HT-29 (cell line): ENCODE results near the gene LYVE1. TPM values are rescaled to one million over a fixed set of nuclear protein-coding genes. Genes with fewer than 3 reads are reported as not detected.

Source experiments
- DNase-seq: peaks from one replicate; pipeline ENCODE4 v3.0.0-alpha.2; 2015; ENCODE audit warnings: low spot score
- total RNA-seq: library from RNA; depleted of rRNA; stranded (reverse); fragments of >200 nt; shearing (Covaris generic); gene quantifications from 2 replicates; pipeline ENCODE4 v1.2.3, GENCODE V29; 2014

Gene LYVE1
- total RNA-seq, 1 experiment from 2014 or later = not detected

DNA sequence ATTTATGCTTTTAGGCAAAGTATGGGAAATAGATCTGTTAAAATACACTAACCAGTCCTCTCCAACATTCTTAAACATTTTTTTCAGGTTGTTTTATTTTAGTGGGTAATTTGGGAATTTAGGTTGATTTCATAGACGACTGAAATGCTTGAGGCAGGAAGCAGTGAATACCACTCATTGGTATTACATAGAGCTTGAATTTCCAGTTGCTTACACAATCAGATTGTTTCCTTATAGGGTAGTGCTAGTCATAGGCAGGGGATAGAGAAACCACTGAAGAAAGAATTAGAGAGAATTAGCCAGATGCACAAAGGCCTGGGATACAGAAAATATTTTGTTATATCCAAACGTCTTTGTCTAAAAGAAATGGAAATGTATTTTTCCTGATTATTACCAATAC lies 23.9 kb upstream of the LYVE1 start:
- DNase-seq = peak; percentile 48

DNA sequence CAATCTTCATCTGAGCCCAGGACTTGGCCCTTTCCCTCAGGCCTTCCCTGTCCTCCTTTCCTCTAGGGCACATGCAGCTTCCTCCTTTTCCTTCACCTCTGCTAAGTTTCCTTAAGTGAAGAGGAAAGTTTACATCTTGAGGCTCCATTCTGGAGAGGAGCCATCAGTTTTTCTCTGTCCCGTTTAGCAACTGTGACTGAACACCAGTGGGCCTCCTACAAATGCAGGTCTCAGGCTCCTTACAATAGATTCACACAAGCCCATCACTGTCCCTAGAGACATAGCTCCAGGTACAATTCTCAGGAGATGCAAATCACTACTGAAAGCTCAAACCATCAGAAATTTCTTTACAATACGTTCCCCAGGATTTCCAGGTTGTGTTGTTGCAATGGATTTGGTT lies 23.3 kb upstream of the LYVE1 start:
- DNase-seq = no peak

DNA sequence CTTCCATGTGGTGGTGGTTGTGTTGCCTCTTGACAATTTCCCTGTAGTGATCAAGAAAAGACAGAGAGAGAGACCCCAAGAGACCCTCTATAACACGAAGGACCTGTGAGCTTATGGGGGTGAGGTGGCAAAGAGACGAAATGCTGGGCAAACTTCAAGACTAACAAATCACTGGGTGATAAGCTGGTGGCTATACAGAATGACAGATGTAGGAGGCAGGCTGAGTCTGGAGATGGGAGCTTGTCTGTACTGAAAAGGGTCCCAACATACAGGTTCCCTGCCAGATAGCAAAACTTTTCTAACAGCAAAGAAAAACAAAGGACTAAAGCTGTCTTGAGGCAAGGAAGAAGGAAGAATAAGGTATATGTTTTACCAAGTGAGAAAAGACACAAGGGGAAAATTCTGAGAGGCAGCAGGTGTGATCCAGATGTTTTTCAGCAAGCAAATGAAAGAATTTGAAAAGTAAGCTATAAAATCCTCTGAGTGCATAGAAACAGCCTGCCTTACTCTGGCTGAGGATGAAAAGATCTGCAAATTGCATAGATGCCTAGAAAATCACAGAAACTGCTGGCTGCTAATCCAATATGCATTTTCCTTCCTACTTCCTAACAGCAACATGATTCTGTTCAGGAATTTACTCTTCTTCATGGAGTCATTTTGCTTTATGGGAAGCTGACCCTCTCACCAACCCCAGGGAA lies 21.9 kb upstream of the LYVE1 start:
- no peak for DNase-seq

DNA sequence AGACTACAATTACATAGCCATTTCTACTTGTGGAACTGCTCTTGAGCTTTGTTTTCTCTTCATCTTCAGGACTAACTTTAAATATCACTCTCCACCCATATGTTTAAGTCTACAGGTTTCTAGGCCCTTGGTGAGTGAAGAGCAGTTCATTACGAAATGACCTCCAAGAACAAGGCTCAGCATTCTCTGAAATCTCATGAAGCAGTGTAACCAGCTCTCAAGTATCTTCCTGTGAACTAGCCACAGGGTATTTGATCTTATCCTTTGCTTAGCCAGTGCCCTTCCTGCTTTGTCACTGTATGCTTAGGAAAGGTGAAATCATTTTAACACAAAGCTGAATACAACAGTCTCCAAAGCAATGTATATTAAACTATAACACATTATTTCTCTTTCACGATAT lies 20.4 kb upstream of the LYVE1 start:
- no peak for DNase-seq

DNA sequence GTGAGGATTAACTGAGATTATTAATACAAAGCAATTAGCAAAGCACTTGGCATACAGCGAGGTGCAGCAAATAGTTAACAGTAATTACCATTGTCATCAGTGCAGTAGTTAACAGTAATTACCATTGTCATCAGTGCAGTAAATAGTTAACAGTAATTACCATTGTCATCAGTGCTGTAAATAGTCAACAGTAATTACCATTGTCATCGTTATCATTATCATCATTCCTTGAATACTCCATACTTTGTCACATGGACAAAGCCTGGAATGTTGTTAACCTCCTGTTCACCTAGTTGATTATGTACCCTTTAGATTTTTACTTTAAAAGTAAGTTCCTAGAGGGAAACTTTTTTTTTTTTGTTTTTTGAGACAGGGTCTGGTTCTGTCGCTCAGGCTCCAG lies 19.5 kb upstream of the LYVE1 start:
- no peak for DNase-seq

DNA sequence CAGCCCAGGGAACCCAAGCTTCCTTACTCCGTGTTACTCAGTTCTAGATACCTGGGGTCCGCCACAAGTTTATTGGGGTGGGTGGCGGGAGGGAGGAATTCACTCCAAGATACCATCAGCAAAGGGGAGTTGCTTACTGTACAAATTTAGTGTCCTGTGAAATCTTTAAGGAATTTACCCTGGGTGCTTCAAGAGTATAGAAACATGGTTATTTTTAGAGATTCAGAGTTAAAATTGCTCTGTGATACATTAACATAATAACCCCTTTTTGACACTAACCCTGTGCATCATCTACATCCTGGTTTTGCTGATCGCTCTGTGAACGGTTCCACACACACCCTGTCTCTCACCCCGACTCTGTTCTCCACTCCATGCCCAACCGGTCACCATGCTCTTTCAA lies 18.9 kb upstream of the LYVE1 start:
- DNase-seq = no peak

DNA sequence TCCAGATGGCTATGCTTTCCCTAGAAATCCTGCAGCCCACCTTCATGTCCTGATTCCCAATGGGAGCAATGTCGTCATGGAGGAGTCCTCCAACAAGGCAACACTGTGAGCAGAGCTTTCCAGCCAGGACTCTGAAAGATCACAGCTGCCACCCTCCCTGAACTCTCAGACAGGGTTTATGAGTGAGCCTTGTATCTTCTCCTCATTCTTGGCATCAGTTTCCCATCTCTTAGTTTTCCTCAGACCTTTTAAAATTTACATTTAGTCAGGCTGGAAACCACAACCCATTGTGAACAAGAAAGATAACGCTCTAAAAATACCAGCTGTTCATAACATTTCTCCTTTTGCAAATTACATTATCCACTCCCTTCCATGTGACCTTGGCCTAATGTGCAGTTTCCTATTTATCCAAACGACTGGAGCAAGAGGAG lies 15.6 kb upstream of the LYVE1 start:
- no peak for DNase-seq

DNA sequence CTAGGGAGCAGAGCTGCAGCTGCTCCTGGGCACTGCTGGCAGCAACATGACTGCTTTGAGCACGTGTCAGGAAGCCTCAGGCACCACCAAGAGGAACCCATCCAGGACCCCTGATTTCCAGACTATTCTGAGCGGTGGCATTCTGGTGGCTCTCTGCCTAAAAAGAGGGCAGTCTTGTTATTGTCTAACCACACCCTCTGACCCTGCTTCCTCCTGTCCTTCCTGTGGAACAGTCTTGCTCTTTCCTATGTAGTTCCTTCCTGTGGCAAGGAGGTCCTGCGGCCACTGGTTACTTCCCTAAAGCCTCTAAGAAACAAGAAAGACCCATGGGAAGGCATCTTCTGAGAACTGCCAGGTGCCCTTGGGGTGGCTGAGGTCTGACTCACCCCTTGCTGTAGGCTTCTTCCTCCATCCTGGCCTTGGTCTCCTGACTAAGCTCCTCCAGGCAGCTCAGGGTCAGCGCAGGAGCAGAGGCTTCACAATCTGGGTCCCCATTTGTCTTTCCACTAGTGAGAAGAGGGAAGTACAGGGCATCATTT lies 13.1 kb upstream of the LYVE1 start:
- no peak for DNase-seq

DNA sequence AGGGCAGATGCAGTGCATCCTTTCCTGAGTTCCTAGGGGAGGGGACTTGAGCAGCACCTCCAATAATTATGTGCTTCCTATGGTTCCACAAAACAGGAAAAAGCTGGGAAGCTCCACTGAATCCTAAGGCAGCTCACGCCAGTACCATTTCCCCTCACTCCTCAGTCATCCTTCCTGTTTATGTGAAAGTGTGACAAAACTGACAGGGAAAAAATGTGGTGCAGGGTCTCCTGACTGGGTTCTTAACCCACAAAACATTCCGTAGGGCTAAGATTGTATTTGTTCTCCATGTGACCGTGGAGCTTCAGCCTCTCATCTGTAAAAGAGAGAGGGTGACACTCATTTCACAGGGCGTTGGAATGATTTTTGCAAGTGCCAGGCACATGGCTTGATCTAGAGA lies 12.2 kb upstream of the LYVE1 start:
- no peak for DNase-seq

DNA sequence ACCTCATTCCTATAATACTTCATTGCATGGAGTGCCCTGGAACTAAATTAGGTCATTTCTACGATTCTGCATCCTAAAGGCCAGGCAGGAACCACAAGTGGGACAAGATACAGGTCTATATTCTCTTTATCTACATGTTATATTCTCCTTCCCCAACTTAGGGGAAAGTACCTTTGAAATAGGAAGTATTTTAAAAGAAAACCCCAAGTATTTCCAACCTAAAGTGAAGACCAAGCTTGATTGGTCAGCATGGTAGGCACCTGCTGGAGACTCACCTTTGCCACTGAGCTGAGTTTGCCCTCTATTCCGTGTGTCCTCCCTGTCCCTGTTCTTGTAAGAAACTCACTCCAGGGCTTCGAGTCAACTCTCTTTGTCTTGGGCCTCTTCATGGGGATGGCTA lies 11.2 kb upstream of the LYVE1 start:
- DNase-seq = no peak

DNA sequence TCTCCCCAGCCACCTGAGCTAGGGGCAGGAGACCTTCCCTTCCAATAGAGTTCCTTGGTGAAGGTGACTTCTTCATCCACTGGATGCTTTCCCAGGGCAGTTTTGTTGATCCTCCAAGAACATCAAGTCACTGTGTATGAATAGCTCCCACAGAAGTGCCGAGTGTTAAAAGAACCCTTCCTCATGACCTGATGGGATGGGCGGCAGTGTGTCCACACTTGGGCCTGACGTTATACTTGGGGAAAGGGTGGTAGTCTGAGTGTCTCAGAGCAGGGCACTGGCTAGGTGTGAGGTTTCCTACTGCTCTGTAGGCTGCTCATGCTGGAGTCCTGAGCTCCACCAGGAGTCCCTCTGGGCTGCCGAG lies 7.6 kb upstream of the LYVE1 start:
- no peak for DNase-seq

DNA sequence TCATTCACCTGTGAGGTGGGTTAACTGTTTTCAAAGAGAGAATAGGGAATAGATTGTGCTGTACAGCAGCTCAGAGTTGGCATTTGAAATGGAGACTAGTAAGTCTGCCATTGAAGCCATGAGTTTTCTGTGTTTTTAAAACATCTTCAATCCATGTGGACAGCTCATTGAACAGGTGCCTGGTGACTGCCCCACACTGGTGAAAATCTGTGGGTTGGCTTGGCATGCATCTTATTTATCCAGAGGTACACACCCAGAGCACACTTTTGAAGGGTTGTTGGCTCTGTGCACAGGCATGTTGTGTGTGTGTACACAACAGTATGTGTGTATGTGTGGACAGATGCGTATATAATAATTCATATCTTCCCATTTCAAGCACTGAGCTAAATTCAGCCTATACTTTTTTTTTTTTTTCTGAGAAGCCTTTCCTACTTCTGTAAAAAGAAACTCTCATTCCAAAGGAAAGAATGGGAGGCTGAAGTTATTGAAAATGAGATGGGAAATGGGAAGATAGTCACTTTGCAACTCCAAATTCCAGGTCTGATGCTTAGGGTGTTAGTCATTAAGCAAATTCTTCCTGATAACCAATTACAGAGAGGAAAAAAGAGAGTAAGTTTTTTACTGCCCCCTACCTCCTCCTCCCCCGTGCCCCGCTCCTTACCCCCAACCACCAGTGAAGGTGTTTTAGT lies 7.0 kb upstream of the LYVE1 start:
- DNase-seq = no peak

DNA sequence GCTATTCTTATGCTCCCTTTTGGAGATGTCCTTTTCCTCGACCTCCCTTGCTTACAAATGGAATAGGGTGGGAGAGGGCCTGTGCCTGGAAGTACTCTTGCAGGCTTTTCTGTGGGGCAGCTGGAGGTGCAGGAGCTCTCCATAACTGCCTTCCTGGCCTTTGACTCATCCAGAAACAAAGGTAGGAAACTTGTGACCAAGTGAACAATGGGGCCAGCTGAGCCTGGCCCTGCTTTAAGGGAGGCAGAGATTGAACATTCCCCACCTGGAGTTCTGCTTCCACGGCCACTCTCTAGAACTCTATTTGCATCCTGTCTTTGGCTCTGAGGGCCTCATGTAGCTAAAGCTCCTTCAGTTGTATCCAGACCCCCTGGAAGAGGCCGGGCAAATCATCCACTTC lies 5.1 kb upstream of the LYVE1 start:
- no peak for DNase-seq

DNA sequence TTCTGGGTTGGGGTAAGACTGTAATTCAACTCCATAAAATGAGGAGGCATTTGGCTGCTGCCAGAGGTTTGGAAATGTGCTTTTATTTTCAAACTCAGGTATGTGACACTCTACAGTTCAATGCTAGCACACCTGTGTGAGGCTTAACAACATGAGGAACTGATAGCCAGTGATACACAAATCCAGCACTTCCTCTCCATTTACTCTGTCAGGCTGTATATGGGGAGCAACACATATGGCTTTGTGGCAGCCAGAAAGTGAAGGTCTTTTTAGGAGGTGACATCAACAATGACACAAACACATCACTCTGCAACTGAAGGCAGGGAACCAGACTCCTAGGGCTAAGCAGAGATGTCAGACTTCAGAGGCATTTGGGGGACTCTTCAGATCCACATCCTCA lies 4.6 kb upstream of the LYVE1 start:
- no peak for DNase-seq

DNA sequence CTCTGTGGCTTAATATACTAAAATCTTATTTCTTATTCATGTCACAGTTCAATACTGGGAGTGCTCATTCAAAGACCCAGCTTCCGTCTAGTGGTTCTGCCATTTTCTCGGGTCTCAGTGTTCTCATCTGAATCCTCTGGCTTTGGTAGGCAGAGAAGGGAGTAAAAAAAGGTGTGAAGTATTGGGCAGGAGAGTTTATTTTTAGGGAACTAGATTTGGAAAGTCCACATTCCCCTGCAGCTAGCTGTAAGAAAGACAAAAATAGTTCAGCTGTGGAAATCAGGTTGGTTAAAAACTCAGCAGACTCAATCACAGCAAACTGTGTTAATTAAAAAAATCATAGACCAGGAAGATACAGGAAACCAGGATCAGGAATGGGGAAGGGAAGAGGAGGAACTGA lies 4.1 kb upstream of the LYVE1 start:
- no peak for DNase-seq

DNA sequence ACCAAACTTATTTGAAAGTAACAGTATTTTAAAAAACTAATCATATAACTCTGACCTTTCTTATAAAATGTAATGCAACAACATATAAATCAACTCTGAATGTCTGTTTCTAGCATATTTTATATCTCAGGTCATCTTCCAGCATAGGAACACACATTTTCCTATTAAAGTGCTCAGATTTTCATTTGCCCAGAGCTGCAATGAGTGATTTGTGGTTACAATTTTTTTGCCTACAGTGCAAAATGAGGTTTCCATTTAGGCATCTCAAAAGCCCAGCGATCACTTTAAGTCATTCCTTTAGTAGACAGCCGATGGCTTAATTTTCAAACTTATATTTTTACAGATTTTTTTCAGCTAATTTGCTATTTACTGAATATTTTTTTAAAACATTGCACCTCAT lies 1.0 kb downstream of the LYVE1 start:
- DNase-seq = no peak

DNA sequence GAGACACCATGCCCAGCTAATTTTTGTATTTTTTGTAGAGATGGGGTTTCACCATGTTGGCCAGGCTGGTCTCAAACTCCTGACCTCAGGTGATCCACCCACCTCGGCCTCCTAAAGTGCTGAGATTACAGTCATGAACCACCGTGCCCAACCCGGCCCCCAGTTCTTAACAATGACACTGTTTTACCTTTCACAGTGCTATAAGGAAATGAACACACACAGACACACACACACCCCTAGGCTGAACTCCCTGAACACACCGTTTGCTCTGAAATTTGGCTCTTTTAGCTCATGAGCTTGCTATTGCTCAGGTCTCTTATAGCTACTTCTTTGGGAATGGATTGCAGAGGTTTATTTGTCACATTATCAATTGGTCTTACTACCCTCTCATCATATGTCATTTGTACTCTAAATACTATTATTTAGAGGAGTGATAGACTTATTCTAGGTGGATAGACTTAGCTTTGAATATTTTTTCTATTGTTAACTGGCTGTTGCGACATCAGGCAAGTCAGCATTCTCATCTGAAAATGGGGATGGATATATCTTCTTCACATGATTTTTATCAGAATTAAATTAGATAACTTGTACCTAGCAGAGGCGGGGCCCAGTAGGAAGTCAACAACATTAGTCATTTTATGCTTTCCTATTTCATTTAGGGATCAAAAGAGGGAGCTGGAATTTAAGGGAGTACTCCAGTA lies 2.1 kb downstream of the LYVE1 start:
- DNase-seq = no peak

DNA sequence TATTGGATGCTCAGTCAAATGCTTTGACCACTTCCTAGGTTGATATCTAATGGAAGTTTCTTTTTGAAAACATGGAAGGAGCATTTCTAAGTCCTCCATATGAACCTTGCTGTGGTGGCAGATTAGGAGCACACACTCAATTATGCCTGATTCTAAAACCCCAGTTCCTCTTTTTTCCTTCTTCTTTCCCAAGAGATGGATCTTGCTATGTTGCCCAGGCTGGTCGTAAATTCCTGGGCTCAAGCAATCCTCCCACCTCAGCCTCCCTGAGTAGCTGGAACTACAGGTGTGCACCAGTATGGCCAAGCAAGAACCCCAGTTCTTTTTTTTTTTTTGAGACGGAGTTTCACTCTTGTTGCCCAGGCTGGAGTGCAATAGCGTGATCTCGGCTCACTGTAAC lies 3.0 kb downstream of the LYVE1 start:
- DNase-seq = no peak

DNA sequence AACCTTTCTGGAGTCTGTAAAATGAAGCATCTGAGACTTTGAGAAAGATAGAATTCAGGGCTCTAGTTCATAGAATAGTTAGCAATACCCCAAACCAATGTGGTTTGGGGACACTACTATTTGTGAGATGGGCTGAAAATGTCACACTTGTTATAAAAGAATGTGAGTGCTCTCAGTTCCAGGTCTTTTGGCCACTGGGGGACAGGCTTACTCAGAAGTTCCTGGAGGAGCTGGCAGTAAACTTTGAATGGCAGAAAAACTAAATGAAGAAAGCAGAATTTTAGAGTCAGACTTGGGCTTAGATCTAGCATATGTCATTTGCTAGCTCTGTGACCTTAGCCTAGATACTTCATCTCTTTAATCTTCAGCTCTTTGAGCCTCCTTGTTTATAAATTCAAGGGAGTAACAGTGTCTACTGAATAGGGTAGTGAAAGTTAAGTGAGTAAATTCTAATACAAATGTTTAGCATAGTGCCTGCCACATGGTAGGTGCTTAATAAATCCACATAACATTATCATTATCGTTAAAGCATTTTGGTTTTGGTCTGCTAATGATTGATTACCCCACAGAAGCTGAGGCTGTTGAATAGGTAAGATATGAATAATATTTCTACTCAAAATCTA lies 3.7 kb downstream of the LYVE1 start:
- DNase-seq = peak; percentile 31

DNA sequence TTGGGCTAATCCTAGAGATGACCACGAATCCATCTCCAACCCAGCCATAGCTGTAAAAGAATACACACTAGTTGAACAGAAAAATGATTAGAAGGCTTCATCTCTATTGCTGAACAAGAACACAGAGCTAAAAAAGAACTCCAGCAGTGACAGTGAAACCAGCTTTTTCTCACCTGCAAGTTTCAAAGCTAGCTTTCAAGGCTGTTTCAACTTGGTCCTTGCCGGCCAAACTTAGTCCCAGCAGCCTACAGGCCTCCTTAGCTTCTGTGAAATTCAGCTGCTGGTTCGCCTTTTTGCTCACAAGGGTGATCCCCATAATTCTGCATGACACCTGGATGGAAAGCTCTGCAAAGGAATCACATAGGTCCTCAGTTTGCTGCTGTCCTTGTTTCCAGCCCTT lies 4.4 kb downstream of the LYVE1 start:
- DNase-seq = no peak

DNA sequence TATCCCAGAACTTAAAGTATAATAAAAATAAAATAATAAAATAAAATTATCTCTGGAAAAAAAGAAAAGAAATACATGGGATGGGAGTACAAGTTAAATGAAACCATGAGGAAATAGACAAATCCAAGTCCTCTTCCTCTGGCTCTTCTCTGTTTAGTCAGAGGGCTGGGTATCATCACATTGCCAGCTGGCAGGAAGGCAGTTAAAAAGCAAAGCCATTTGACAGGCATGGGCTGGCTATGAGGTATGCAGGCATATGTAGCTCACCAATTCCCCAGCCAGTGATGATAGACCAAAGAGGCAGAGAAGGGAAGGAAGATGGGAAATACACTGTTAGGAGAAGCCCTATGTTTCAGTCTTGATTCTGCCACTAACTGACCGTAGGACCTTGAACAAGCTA lies 6.5 kb downstream of the LYVE1 start:
- DNase-seq = no peak
